OCI-LY7 (cell line): ENCODE measurements around the gene SPRR1A. TPM values are rescaled to one million over a fixed set of nuclear protein-coding genes. Genes with fewer than 3 reads are reported as not detected.

Source experiments
- BruUV-seq: library from RNA; stranded (reverse); fragments of 400-500 nt; replicated peaks from 2 replicates; lab custom pipeline; 2021; lab: Mats Ljungman, UMichigan
- CTCF ChIA-PET: fragments of 300-600 bp; sonication (Branson Sonifier 250); formaldehyde crosslinking; loops from one replicate; lab custom pipeline; 2022; ENCODE audit warnings: antibody characterized with exemption; ENCODE audit not compliant: unreplicated experiment; lab: Charles Lee
- POLR2A ChIA-PET: fragments of 300-600 bp; sonication (Branson Sonifier 250); formaldehyde crosslinking; loops from one replicate; lab custom pipeline; 2022; ENCODE audit warnings: antibody characterized with exemption; lab: Charles Lee
- DNase-seq: peaks from one replicate; pipeline ENCODE4 v3.0.0-alpha.2; 2015; ENCODE audit warnings: low spot score
- H2AFZ ChIP-seq: fragments of 200-600 bp; sonication (generic), shearing (Covaris generic); 2 replicates; pipeline ENCODE4 v1.6.1; 2014; ENCODE audit warnings: mild to moderate bottlenecking, antibody characterized with exemption, low read length, moderate library complexity
- H3K27ac ChIP-seq: fragments of 200-600 bp; sonication (generic); 2 replicates; pipeline ENCODE4 v1.5.1; 2014; ENCODE audit warnings: mixed run types, low read depth, mild to moderate bottlenecking, moderate library complexity, low read length, inconsistent platforms; ENCODE audit not compliant: poor library complexity, severe bottlenecking
- H3K36me3 ChIP-seq: fragments of 200-600 bp; sonication (generic); 2 replicates; pipeline ENCODE4 v1.6.1; 2014; ENCODE audit warnings: mild to moderate bottlenecking, antibody characterized with exemption, low read length, moderate library complexity, mixed read lengths; ENCODE audit not compliant: insufficient read depth
- H3K4me1 ChIP-seq: fragments of 200-600 bp; sonication (generic); 2 replicates; pipeline ENCODE4 v1.5.1; 2014; ENCODE audit warnings: mild to moderate bottlenecking, low read length; ENCODE audit not compliant: insufficient read depth, poor library complexity, severe bottlenecking
- H3K4me2 ChIP-seq: fragments of 200-600 bp; sonication (generic); 2 replicates; pipeline ENCODE4 v1.6.1; 2014; ENCODE audit warnings: mild to moderate bottlenecking, low read length
- H3K4me3 ChIP-seq: fragments of 200-600 bp; sonication (generic); 2 replicates; pipeline ENCODE4 v1.5.1; 2014; ENCODE audit warnings: mild to moderate bottlenecking, low read depth, low read length; ENCODE audit not compliant: poor library complexity, severe bottlenecking
- H3K79me2 ChIP-seq: fragments of 200-600 bp; sonication (generic); 2 replicates; pipeline ENCODE4 v1.6.1; 2016; ENCODE audit warnings: low read depth, mild to moderate bottlenecking, low read length, moderate library complexity, mixed read lengths; ENCODE audit not compliant: insufficient read depth
- H3K9me2 ChIP-seq: fragments of 200-600 bp; sonication (generic); 2 replicates; pipeline ENCODE4 v1.6.1; 2016; ENCODE audit warnings: mild to moderate bottlenecking, low read length, mixed read lengths; ENCODE audit not compliant: insufficient read depth
- H3K9me3 ChIP-seq: fragments of 200-600 bp; sonication (generic); 2 replicates; pipeline ENCODE4 v1.6.1; 2014; ENCODE audit warnings: mild to moderate bottlenecking, mixed run types, low read length, mixed read lengths
- H4K20me1 ChIP-seq: fragments of 200-600 bp; sonication (generic); 2 replicates; pipeline ENCODE4 v1.6.1; 2014; ENCODE audit warnings: mild to moderate bottlenecking, antibody characterized with exemption, low read length, moderate library complexity, mixed read lengths; ENCODE audit not compliant: insufficient read depth
- EZH2phosphoT487 ChIP-seq: fragments of 200-600 bp; sonication (generic); IDR thresholded peaks from 2 replicates; pipeline ENCODE4 v1.6.1; 2018; ENCODE audit warnings: low read depth, borderline replicate concordance, mild to moderate bottlenecking, mixed run types, antibody characterized with exemption, low read length, moderate library complexity, mixed read lengths
- intact Hi-C: fragments of 100-400 bp; cut with micrococcal nuclease; formaldehyde crosslinking; loops from one replicate; pipeline ENCODE4 v1.10.0; 2022; ENCODE audit not compliant: unreplicated experiment
- total RNA-seq, 2 experiments: library from RNA; depleted of rRNA in 1 of 2; stranded (reverse); fragments of >200 nt in 1 of 2; shearing (Covaris generic) in 1 of 2; gene quantifications; 2 replicates each; pipeline ENCODE4 v1.2.3, GENCODE V29; 2014 to 2022
- TF ChIP-seq, protein P1 (sequence below): fragments of 200-600 bp; sonication (generic); conservative IDR thresholded peaks from 2 replicates; pipeline ENCODE4 v1.5.1; 2014; ENCODE audit warnings: mild to moderate bottlenecking, antibody characterized with exemption, low read length, moderate library complexity, mixed read lengths

SPRR1A gene
- total RNA-seq, 2 experiments from 2014 or later: not detected

GRCh38 chr1:153028766-153029165, 44.9 kb downstream of the SPRR1A start:
- Histone ChIP-seq H4K20me1 (no peaks in the 10 kb centered on the region), H3K79me2 (no peaks in the 10 kb centered on the region), H3K36me3 (no peaks in the 10 kb centered on the region), H3K9me2 (no peaks in the 10 kb centered on the region), H2AFZ (no peak overlapping the region), H3K4me1 (no peaks in the 10 kb centered on the region), H3K4me3 (no peak overlapping the region), H3K9me3 (no peaks in the 10 kb centered on the region), H3K27ac (no peak overlapping the region), H3K4me2 (no peak overlapping the region)
- DNase-seq: no peak
- BruUV-seq: no TSS peak
- POLR2A ChIA-PET: no interaction called here
- TF ChIP-seq, protein P1, sequence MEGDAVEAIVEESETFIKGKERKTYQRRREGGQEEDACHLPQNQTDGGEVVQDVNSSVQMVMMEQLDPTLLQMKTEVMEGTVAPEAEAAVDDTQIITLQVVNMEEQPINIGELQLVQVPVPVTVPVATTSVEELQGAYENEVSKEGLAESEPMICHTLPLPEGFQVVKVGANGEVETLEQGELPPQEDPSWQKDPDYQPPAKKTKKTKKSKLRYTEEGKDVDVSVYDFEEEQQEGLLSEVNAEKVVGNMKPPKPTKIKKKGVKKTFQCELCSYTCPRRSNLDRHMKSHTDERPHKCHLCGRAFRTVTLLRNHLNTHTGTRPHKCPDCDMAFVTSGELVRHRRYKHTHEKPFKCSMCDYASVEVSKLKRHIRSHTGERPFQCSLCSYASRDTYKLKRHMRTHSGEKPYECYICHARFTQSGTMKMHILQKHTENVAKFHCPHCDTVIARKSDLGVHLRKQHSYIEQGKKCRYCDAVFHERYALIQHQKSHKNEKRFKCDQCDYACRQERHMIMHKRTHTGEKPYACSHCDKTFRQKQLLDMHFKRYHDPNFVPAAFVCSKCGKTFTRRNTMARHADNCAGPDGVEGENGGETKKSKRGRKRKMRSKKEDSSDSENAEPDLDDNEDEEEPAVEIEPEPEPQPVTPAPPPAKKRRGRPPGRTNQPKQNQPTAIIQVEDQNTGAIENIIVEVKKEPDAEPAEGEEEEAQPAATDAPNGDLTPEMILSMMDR: no peak
- TF ChIP-seq EZH2phosphoT487: no peak
- intact Hi-C loops: no loop called here
- CTCF ChIA-PET: no interaction called here

DNA sequence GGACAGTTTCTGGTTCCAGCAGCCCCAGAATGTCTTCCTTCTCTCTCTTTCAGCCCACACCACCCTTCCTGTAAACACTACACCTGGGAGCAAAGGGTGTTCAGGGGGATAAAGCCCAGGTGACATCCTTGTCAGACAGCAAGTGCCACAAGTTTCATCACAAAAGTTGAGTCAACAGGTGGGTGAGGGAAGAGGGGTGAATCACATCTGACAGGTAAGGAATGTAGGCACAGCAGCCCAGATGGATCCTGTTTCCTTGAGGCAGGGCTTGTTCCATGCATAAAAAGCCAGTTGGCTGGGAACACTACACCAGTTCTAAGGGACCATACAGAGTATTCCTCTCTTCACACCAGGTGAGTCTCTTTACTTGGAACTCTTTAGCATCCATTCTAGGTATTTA, 47.0 kb downstream of the SPRR1A start, which contains the start of gene SPRR1B:
TSS of gene SPRR1B (plus strand) at position 309 of the 400 bp plus-strand sequence. CDS start 1,143 bp downstream, outside the sequence.
- no peak within 1 kb of the TSS for H3K27ac ChIP-seq
- TF ChIP-seq, protein P1: no peak
- TF ChIP-seq EZH2phosphoT487: no peak
- intact Hi-C loops: no loop called here
- ChIA-PET CTCF (no interaction called here), POLR2A (no interaction called here)
- no peaks in the 10 kb centered on the region for H3K9me3 ChIP-seq
- no peaks in the 10 kb centered on the region for H4K20me1 ChIP-seq
- H3K4me2 ChIP-seq: no peak within 1 kb of the TSS
- H3K36me3 ChIP-seq: no peaks in the 10 kb centered on the region
- H2AFZ ChIP-seq: no peak within 1 kb of the TSS
- no peaks in the 10 kb centered on the region for H3K4me1 ChIP-seq
- no TSS peak for BruUV-seq
- H3K4me3 ChIP-seq: no peak within 1 kb of the TSS
- no peak for DNase-seq
- H3K79me2 ChIP-seq: no peaks in the 10 kb centered on the region
- H3K9me2 ChIP-seq: no peaks in the 10 kb centered on the region

DNA sequence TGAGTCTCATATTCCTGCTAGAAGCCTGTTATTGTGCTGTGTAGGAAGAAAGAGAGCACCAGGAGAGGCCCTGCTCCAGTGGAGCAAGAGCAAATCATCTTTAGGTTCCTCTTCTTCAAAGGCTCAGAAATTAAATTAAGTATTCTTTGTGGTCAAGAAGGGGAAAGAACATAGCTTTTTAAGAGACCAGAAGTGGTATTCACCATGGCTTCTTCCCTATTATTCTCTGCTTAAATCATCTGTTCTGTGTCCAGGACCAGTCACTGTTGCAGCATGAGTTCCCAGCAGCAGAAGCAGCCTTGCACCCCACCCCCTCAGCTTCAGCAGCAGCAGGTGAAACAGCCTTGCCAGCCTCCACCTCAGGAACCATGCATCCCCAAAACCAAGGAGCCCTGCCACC, 48.2 kb downstream of the SPRR1A start:
- Histone ChIP-seq H3K4me2 (no peak overlapping the region), H3K27ac (no peak overlapping the region), H3K36me3 (no peaks in the 10 kb centered on the region), H3K9me2 (no peaks in the 10 kb centered on the region), H3K79me2 (no peaks in the 10 kb centered on the region), H2AFZ (no peak overlapping the region), H3K4me1 (no peaks in the 10 kb centered on the region), H3K9me3 (no peaks in the 10 kb centered on the region), H3K4me3 (no peak overlapping the region), H4K20me1 (no peaks in the 10 kb centered on the region)
- POLR2A ChIA-PET: no interaction called here
- no peak for DNase-seq
- intact Hi-C loops: no loop called here
- BruUV-seq: no TSS peak
- no peak for TF ChIP-seq EZH2phosphoT487
- TF ChIP-seq, protein P1: no peak
- CTCF ChIA-PET: no interaction called here
